Stimulated activated CD4-positive, alpha-beta T cell treated with anti-CD3 and anti-CD28 coated beads, Interleukin-15, amount 100 ng/mL, for 1 hour (primary cell): ENCODE data around the gene SUPT20HL2.
"Not testable (repeated sequence)": the region's sequence is repeated elsewhere in the genome, so short reads cannot be mapped to it uniquely, and the experiment has no call there.

Experiments
- DNase-seq, 2 donors: peaks; one replicate each; pipeline ENCODE4 v3.0.0-alpha.2; 2020; ENCODE audit warnings: low read depth in 1 of 2, low spot score in 1 of 2

The SUPT20HL2 gene

GRCh38 chrX:24309580-24310374 is 4.1 kb downstream of the SUPT20HL2 start:
- not testable (repeated sequence) for DNase-seq

GRCh38 chrX:24308803-24309202 is 5.1 kb downstream of the SUPT20HL2 start:
- not testable (repeated sequence) for DNase-seq

- no peak for DNase-seq
Observed at GRCh38 chrX:24306440-24306839, 7.4 kb downstream of the SUPT20HL2 start.

GRCh38 chrX:24305905-24306304 is 8.0 kb downstream of the SUPT20HL2 start:
- no peak for DNase-seq

- DNase-seq: no peak
Observed at GRCh38 chrX:24301806-24302205, 12.1 kb downstream of the SUPT20HL2 start.

GRCh38 chrX:24301060-24301459 is 12.8 kb downstream of the SUPT20HL2 start:
- no peak for DNase-seq

GRCh38 chrX:24298191-24298590 is 15.7 kb downstream of the SUPT20HL2 start:
- DNase-seq: no peak

GRCh38 chrX:24294619-24295018 is 19.2 kb downstream of the SUPT20HL2 start:
- DNase-seq: no peak

- DNase-seq: no peak
Observed at GRCh38 chrX:24293412-24293811, 20.5 kb downstream of the SUPT20HL2 start.

- no peak for DNase-seq
Observed at GRCh38 chrX:24292353-24292752, 21.5 kb downstream of the SUPT20HL2 start.

GRCh38 chrX:24285082-24285481 is 28.8 kb downstream of the SUPT20HL2 start:
- DNase-seq: no peak

- no peak for DNase-seq
Observed at GRCh38 chrX:24283127-24283794, 30.6 kb downstream of the SUPT20HL2 start.

- DNase-seq: no peak
Observed at GRCh38 chrX:24282381-24283126, 31.3 kb downstream of the SUPT20HL2 start.

GRCh38 chrX:24277405-24277804 is 36.5 kb downstream of the SUPT20HL2 start:
- DNase-seq: no peak

GRCh38 chrX:24276015-24276414 is 37.9 kb downstream of the SUPT20HL2 start:
- no peak for DNase-seq

GRCh38 chrX:24271262-24271661 is 42.6 kb downstream of the SUPT20HL2 start:
- no peak for DNase-seq

GRCh38 chrX:24268786-24269185 is 45.1 kb downstream of the SUPT20HL2 start:
- DNase-seq: no peak

- no peak for DNase-seq
Observed at GRCh38 chrX:24266996-24267395, 46.9 kb downstream of the SUPT20HL2 start.

- no peak for DNase-seq
Observed at GRCh38 chrX:24264383-24264782, 49.5 kb downstream of the SUPT20HL2 start.

- no peak for DNase-seq
Observed at GRCh38 chrX:24262309-24262708, 51.6 kb downstream of the SUPT20HL2 start.
